GM18519 (cell line): ENCODE measurements around the gene C9orf40.

Experiments used
- ATAC-seq: cut with Tn5 transposase; IDR thresholded peaks from one replicate; pipeline ENCODE4 v1.9.1; 2021; ENCODE audit warnings: mild to moderate bottlenecking, moderate library complexity; ENCODE audit not compliant: unreplicated experiment, low FRiP score

C9orf40 gene

DNA sequence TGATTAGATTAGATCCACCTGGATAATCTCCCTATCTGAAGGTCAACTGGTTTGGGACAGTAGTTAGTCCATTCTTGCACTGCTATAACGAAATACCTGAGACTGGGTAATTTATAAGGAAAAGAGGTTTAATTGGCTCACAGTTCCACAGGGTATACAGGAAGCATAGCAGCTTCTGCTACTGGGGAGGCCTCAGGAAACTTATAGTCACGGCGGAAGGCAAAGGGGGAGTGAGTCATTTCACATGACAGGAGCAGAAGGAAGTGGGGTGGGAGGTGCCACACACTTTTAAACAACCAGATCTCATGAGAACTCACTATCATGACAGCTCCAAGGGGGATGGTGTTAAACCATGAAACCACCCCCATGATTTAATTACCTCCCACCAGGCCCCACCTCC lies 9.9 kb downstream of the C9orf40 start:
- ATAC-seq: no peak

DNA sequence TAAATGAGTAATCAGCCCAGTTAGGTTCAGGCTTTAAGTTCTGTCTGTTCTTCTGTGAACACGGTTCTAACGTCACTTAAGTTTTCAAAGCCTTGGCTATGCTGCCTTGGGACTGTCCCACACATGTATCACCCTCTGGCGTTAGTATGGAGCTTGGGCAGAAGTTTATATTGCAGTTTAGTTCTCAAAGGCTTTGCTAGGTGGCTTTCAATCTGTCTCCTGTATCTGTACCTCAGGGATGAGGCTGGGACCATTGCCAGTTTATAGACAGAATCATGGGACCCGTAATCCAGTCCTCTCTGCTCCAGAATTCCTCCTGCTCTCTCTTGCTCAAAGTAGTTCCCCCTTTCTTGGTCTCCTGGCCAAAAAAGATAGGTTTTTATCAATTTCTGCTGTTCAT lies 12.1 kb downstream of the C9orf40 start:
- no peak for ATAC-seq

DNA sequence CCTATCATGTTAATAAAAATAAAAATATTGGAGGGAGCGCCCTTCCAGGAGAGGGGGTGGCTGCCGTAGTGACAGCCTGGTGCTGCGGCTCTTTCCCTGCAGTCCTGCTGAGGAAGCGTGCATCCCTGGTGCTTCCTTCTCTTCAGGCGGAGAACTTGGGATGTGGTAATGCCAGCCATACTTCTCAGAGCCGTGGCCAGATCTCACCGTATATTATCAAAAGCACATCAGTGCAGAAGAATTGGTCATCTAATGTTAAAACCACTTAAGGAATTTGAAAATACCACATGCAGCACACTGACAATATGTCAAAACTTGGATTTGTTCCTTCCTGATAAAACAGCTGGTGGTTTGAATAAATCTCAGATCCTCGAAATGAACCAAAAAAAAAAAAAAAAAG lies 17.7 kb downstream of the C9orf40 start:
- no peak for ATAC-seq

DNA sequence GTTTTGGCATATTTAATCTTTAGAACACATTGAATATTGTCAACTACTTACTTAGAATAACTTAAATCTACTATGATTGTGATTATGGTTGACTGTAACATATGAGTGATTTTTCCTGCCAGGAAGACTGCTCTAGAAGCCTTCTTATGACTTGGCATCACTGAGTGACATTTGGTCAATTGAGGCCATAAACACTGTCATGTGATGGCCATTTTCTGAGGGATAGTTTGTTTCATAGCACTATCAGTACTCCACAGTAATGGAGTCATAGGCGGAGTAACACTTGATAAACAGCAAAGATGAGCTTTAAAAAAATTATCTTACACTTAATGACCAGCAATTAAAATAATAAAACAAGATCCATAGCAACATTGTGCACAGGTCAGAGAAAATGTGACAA lies 31.0 kb downstream of the C9orf40 start:
- no peak for ATAC-seq

DNA sequence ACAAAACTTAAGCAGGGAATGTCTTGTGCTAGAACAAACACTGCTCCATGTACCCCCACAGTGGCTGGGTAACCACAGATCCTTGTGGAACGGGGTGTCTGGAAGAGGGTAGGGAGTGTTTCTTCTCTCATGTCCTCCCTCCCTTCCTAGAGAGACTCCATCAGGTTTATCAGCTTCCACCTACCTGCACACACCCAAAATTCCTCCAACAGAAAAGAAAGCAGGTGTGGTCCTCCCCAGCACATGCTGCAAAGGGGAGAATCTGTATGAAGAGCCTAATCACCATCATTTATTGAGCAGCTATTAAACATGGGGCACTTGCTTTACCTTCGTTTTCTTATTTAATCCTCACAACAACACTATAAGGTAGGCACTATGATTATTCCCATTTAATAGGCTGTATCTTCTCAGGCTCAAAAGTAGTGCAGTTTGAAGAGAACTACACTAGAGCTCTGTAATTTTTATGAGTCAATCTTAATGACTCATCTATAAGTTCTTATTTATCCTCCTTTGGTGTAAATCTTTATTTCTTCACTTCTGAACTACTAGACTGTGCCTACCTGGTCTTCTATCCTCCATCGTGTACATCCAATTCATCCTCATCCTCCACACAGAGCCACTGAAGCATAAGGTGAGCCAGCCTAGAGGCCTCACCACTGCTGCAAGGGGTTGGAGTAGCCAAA lies 31.6 kb downstream of the C9orf40 start:
- ATAC-seq: no peak

DNA sequence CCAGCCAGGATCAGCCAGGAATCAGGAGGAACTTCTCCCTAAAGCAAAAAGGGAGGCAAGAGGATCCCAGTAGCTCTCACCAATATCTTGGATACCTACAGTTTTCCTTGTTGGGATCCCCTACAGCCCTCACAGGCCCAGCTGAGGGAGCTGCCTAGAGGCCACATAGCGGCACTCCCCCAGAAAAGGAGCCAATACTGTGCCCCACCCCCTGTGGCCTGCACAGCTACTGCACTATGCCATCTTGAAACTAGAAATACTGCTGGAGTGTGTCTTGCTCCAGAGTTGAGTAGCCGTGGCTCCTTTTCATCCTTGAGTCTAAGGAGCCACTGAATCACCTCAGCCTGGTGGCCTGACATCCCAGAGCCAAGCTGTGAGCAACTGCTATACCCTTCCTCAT lies 42.7 kb downstream of the C9orf40 start:
- no peak for ATAC-seq

DNA sequence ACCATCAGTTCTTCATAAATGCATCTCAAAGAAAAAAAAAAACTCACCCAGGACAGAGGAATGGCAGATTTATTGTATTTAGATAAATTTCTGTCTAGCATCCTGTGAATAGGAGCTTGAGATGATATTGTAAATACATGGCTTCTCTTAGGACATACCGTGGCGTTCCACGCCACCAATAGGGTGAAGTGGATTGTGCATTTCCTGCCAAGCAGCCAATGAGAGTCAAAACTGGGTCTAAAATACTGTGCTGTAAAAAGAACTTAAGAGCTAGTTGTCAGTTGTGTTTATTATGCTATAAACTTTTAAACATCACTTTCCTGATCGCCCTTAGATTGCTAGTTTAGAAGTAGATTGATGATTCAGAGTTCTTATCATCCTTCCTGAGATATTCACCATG lies 44.0 kb downstream of the C9orf40 start:
- no peak for ATAC-seq

DNA sequence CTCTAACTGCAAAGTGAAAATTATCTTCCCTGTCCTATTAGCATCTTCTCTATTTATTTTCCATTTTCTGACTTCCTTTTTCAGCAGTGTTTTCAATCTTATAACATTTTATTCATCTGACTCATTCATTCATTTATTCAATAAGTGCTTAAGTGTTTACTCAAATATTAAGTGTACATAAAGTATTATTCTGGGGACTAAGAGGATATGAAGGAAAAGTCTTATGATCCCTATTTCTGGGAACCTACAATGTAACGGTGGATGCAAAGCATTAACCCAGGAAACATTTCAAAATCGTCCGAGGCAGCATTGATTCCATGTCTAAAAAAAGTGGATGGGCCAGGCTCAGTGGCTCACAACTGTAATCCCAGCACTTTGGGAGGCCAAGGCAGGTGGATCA lies 45.6 kb downstream of the C9orf40 start:
- ATAC-seq: no peak

DNA sequence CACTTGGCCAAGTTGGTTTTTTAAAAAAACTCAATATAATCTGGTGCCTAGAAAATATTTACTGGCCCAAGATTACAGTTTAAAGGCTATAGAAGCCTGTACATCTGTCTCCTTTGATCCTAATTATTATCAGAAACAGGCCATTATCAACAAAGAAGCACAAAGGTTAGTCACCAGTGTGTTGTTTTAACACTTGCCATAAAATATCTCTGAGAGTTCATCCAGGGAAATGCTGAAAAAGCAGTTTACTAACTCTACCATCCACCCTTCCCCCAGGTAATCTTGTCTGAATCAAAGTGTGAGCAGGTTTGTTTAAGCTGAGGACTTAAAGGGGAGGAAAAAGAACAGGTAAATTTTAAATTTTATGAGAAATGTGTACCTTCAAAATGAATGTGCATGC lies 51.7 kb downstream of the C9orf40 start:
- no peak for ATAC-seq
